ENCODE measurements around the gene CER1.

GRCh38 chr9:14715102-14715501, 7.4 kb downstream of the CER1 start:
- TF ChIP-seq, protein P1, sequence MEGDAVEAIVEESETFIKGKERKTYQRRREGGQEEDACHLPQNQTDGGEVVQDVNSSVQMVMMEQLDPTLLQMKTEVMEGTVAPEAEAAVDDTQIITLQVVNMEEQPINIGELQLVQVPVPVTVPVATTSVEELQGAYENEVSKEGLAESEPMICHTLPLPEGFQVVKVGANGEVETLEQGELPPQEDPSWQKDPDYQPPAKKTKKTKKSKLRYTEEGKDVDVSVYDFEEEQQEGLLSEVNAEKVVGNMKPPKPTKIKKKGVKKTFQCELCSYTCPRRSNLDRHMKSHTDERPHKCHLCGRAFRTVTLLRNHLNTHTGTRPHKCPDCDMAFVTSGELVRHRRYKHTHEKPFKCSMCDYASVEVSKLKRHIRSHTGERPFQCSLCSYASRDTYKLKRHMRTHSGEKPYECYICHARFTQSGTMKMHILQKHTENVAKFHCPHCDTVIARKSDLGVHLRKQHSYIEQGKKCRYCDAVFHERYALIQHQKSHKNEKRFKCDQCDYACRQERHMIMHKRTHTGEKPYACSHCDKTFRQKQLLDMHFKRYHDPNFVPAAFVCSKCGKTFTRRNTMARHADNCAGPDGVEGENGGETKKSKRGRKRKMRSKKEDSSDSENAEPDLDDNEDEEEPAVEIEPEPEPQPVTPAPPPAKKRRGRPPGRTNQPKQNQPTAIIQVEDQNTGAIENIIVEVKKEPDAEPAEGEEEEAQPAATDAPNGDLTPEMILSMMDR (IDR thresholded peaks at IDR 0.05; ENCODE audit: extremely low read depth in 1 of 2, insufficient read depth in 1 of 2, low read depth in 1 of 2, low read length in 2 of 2), result no peak
- TF ChIP-seq POLR2AphosphoS5 (IDR thresholded peaks at IDR 0.05; ENCODE audit: insufficient read depth, low read depth, low read length), result no peak
- TF ChIP-seq POLR2A (IDR thresholded peaks at IDR 0.05; ENCODE audit: low read depth, low read length), result no peak
- no peak for TF ChIP-seq MAX (IDR thresholded peaks at IDR 0.05; ENCODE audit: insufficient read depth, insufficient read length)
- no peak for TF ChIP-seq MYC (IDR thresholded peaks at IDR 0.05; ENCODE audit: low read depth, low read length)
- TF ChIP-seq EZH2 (IDR thresholded peaks at IDR 0.05; ENCODE audit: borderline replicate concordance, low read depth, low read length, severe bottlenecking), result no peak
- no peak for TF ChIP-seq GATA2 (IDR thresholded peaks at IDR 0.05; ENCODE audit: insufficient read depth, insufficient read length, low read depth, low read length)

All from endothelial cell of umbilical vein (primary cell).